Right ventricle myocardium superior (tissue), 1 donor: ENCODE data around the gene SCAPER. TPM values are rescaled to one million over a fixed set of nuclear protein-coding genes. Genes with fewer than 3 reads are reported as not detected.
"Not testable (repeated sequence)": the region's sequence is repeated elsewhere in the genome, so short reads cannot be mapped to it uniquely, and the experiment has no call there.

Experiments used
- ATAC-seq: fragments of 200-7000 bp; cut with Tn5 transposase; one replicate; pipeline ENCODE4 v1.9.1; 2020; ENCODE audit warnings: mild to moderate bottlenecking; ENCODE audit not compliant: poor library complexity
- DNase-seq: peaks from one replicate; pipeline ENCODE4 v3.0.0-alpha.2; 2020
- intact Hi-C: fragments of 100-400 bp; cut with DNase I; formaldehyde crosslinking; loops from one replicate; pipeline ENCODE4 v1.11.2; 2022
- total RNA-seq: library from RNA; stranded (reverse); fragmentation: NEBNext Ultra II Directional; extraction: Animal tissue kit (Norgen Biotek cat#: 25700); gene quantifications from one replicate; pipeline ENCODE4 v1.2.1, GENCODE V29; 2021
- donor health status: DM: no; HTN: yes; CAD: no; lungs with severe emphysema.

Gene SCAPER
- total RNA-seq, 1 donor from 2014 or later, result 47.8 TPM

DNA sequence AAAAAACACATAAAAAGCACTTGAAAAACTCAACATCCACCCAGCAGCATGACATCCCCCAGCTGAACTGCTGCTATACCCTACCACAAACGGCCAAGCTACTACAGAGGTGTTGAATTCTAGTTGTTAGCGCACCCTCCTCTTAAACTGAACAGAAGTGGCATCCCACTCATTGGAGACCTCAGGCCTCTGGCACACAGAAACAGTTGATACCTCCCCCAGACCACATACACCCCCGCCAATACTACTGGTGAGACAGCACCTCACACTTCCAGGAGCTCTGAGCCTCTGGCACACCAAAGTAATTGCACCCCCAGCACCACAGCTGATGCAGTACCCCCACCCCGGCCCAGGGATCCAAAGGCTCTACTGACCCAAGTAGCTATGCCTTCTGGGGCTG, 190.2 kb downstream of the SCAPER start:
- intact Hi-C loops, result no loop called here
- ATAC-seq (no peak), DNase-seq (no peak)

DNA sequence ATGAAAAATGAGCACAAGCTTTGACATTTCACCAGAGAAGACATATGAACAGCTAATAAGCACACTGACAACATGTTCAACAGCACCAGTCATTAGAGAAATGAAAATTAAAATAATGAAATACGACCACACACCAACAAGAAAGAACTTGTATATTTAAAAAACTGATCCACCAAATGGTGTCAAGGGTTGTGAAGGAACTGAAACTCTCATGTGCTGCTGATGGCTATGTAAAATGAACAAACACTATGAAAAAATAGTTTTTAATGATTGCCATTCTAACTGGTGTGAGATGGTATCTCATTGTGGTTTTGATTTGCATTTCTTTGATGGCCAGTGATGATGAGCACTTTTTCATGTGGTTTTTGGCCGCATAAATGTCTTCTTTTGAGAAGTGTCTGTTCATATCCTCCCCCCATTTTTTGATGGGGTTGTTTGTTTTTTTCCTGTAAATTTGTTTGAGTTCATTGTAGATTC, 193.8 kb downstream of the SCAPER start:
- intact Hi-C loops, result no loop called here
- ATAC-seq (no peak), DNase-seq (no peak)

DNA sequence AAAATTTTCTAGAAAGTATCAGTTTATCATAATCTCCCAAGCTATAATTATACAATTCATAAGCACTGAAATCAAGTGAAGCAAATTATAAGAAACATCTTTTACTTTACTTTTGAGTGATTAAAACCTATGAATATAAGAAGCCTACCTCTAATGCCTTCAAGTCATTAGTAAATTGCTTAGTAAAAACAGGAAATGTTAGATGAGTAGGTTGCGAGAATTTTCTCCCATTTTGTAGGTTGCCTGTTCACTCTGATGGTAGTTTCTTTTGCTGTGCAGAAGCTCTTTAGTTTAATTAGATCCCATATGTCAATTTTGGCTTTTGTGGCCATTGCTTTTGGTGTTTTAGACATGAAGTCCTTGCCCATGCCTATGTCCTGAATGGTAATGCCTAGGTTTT, 201.1 kb downstream of the SCAPER start:
- DNase-seq, ATAC-seq, intact Hi-C loops: not testable (repeated sequence)

DNA sequence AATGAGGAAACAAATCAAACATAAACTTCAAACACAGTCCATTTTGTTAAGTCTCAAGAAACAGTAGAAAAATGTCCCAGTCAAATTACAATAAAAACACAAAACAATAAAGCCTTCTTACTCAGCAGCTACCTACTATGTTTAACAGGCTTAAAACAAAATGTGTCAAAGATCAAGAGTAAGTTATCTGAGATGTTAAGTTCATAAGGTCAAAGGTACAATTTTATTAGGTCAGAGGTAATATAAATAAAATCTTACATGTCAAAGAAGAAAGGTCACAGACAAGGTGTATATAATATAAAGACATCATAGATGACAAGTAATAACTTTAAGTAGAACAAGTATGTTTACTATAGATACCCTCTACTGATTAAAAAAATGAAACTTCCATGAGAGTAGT, 208.3 kb downstream of the SCAPER start:
- intact Hi-C loops, result no loop called here
- ATAC-seq (no peak), DNase-seq (no peak)

DNA sequence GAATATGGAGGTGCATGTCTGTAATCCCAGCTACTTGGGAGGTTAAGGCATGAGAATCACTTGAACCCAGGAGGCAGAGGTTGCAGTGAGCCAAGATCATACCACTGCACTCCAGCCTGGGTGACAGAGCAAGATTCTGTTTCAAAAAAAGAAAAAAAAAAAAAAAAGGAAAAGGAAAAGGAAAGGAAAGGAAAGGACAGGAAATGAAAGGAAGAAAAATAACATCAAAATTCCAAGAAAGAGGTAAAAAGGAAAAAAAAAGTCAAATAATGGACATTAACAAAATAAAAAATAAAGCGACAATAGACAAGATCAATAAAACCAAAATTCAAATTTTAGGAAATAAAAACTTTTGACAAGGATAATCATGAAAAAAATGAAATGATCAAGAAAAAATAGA, 212.6 kb downstream of the SCAPER start:
- intact Hi-C loops, ATAC-seq, DNase-seq: not testable (repeated sequence)

DNA sequence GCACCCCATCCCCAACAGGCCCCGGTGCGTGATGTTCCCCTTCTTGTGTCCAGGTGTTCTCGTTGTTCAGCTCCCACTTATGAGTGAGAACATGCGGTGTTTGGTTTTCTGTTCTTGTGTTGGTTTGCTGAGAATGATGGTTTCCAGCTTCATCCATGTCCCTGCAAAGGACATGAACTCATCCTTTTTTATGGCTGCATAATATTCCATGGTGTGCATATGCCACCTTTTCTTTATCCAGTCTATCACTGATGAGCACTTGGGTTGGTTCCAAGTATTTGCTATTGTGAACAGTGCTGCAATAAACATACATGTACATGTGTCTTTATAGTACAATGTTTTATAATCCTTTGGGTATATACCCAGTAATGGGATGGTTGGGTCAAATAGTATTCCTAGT, 217.5 kb downstream of the SCAPER start:
- DNase-seq, intact Hi-C loops, ATAC-seq: not testable (repeated sequence)

DNA sequence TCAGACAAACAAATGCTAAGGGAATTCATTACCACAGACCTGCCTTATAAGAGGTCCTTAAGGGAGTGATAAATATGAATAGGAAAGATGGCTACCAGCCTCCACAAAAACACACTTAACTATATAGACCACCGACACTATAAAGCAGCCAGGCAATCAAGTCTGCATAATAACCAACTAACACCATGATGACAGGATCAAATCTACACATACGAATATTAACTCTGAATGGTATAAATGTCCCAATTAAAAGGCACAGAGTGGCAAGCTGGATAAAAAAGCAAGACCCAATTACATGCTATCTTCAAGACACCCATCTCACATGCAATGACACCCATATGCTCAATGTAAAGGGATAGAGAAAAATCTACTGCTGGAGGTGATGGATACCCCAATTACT, 221.1 kb downstream of the SCAPER start:
- ATAC-seq, result no peak
- intact Hi-C loops, result no loop called here

DNA sequence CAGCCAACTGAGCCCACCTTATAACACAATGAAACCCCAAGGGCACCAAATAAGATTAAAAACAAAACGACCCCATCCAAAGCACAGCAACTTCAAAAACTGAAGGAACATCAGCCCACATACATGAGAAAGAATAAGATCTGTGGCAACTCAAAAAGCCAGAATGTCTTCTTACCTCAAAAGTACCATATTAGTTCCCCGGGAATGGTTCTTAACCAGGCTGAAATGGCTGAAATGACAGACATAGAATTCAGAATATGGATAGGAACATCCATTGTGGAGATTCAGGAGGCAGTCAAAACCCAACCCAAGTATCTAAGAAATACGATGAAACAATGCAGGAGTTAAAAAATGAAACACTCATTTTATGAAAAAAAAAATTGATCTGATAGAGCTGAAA, 222.3 kb downstream of the SCAPER start:
- DNase-seq, result no peak
- no peak for ATAC-seq
- intact Hi-C loops, result no loop called here

More for the DNA sequence above, 221.1 kb downstream of the SCAPER start:
- DNase-seq, result no peak

DNA sequence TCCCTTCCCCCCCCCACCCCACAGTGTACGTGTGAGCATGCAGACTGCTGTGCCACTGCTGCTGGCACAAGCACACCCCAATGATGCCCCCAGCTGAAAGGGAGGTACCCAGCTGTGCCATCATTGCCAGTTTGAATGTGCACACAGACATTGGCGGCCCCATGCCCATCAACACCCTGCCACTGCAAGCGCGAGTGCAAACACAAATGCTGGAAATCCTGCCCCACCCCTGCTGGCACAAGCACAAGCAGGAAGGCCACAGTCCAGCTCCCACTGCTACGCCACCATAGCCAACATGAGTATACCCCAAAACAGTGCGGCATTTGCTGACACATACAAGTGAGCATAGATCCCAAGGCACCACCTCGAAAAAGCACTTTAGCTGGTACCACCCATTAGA, 222.9 kb downstream of the SCAPER start:
- DNase-seq (no peak), ATAC-seq (no peak)
- intact Hi-C loops, result no loop called here

DNA sequence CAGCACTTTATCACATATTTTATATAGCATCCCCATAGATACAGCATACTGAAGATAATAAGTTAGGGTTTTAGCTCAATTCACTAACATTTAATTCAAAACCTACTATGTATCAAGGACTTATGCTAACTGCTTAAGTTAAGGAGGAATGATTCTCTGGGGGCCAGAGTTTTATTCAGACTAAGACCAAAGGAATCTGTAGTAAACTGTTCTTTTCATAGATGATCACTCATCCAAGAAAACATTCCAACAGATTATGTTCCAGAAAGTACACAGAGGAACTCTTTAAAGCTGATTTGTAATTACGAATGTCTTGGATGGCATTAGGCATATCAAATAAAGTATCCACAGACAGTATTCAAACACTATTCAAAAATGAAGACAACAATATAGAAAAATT, 226.4 kb downstream of the SCAPER start:
- ATAC-seq (no peak), DNase-seq (no peak)
- intact Hi-C loops, result no loop called here

DNA sequence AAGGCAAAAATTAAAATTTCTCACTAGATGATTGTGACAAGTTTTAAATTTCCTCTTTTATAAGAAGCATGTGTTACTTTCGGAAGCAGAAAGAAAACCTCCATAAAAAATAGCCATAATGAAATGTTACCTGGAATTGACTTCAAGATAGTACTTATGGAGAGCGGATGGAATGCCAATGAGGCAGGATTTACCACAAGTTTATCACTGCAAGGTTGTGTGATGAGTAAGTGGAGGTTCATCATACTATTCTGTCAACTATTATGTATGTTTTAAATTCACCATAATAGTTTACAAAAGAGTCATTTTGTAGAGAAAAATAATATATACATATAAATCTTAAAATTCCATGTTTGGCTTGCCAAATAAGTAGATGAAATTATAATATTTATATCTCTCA, 230.3 kb downstream of the SCAPER start:
- intact Hi-C loops, result no loop called here
- DNase-seq (no peak), ATAC-seq (no peak)

DNA sequence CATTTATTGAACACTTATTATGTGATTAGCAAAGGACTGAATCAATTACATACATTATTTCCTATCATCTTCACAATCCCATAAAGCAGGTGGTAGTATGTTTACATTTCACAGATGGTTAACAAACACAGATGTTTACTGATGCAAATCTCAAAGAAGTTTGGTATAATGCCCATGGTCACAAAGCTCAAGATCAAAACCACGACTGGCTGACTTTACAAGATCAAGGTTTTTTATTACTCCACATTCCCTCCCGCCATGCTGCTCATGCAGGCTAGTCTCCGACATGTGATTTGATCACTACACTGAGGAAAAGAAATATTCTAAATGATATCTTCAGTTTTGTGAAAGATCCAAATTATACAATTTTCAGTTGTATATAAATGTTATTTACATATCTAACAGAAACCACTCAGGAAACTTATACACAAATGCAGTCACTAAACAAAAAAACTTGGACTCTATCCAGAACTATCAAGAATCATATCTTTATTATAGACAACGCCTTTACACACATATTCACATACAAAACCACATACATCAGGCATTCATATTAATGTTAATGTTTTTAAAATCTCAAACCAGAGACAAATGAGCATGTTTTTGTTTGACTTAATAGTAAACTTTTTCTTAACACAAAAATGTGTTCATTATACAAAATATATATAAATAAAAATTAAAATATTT, 235.5 kb downstream of the SCAPER start:
- DNase-seq (no peak), ATAC-seq (no peak)
- intact Hi-C loops, result no loop called here

DNA sequence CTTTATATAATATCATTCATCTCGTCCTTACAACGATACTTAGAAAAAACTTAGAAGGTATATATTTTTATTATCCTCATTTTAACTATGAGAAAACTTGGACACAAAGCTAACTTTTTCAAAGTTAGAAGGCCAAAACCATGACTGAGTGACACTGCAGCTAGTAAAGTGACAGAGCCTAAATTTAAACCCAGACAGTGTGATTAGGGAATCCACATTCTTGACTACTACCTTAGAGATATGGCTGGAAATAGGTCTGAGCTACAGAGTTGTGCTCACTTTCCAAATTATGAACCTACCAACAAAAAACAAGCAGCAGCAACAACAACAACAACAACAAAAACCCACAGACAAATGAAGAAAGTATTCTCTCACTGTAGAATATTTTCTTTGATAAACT, 236.2 kb downstream of the SCAPER start:
- DNase-seq (no peak), ATAC-seq (peak; percentile 49)
- intact Hi-C loops, result no loop called here

DNA sequence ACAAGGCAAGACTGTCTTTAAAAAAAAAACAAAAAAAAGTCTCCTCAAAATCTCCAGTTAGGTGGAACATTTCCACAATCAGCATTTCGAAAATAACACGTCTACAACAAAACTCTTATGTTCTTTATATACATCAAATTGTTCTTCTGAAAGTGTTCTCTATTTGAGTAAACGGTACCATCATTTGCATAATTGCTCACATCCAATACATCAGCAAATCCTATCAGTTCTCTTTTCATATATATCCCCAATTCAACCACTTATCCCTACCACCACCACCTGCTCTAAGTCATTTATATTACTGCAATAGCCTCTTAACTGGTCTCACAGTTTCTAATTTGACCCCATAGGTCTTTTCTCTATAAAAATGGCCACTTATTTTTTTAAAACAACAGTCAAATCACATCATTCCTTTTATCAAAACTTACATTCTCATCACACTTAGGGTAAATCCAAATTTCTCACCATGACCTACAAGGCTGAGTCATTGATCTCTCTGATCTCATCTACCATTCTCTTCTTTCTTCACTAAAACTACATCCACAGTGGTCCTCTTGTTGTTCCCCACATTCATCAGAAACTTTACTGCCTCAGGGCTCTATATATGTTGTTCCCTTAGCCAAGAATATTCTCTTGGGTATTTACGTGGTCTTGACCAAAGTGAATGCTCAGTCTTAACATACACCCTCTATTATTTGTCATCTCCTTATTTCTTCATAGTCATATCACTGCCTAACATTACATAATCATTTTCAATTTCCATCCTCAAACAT, 237.0 kb downstream of the SCAPER start:
- DNase-seq (no peak), ATAC-seq (no peak)
- intact Hi-C loops, result no loop called here

DNA sequence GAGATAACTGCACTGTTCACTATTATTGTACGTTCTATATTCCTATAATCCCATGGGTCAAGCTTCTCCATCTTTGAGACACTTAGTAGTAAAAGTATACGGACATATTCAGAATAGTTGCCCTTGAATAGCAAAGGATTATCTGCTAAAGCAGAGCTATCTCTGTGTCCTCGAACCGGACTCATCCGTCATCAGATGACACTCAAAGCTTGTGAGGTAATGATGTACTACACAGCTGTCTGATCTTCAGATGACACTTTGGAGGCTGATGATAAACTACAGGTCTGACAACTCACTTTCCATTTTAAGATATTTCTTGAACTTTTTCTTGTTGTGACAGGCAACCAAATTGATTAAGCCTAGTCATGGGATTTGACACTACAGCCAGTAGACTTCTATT, 240.2 kb downstream of the SCAPER start:
- DNase-seq (no peak), ATAC-seq (peak; percentile 72)
- intact Hi-C loops, result no loop called here

DNA sequence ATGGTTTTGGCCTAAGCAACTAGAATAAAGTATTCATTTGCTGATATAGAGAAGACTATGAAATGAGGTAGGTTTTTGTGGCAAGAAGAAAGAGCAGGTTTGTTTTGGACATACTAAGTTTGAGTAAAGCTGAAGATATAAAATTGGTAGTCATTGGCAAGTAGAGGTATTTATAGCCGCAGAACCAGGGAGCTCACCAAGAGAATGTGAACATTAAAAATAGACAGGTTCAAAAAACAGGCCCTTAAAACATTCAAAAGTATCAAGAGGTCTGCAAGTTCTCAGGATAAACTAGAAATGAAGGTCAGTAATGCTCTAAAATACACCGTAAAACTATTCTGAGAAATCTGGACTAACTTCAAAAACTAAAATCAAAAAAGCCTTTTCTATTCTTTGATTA, 240.7 kb downstream of the SCAPER start:
- intact Hi-C loops, result no loop called here
- ATAC-seq (peak; percentile 73), DNase-seq (no peak)

DNA sequence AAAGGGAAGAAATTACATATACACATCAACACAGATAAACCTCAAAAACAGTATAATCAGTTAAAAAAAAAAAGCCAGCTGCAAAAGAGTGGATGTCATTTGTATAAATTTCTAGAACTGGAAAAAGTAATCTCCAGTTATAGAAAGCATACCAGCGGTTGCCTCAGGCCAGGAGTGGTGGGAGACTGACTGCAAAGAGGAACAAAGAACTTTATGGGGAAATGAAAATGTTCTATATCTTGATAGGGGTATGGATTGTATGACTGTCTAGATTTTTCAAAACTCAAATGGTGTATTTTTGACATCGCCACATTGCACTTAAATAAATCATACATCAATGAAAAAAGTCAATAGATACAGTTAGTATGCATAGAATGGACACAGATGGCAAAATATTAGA, 241.6 kb downstream of the SCAPER start:
- intact Hi-C loops, result no loop called here
- DNase-seq (no peak), ATAC-seq (no peak)

DNA sequence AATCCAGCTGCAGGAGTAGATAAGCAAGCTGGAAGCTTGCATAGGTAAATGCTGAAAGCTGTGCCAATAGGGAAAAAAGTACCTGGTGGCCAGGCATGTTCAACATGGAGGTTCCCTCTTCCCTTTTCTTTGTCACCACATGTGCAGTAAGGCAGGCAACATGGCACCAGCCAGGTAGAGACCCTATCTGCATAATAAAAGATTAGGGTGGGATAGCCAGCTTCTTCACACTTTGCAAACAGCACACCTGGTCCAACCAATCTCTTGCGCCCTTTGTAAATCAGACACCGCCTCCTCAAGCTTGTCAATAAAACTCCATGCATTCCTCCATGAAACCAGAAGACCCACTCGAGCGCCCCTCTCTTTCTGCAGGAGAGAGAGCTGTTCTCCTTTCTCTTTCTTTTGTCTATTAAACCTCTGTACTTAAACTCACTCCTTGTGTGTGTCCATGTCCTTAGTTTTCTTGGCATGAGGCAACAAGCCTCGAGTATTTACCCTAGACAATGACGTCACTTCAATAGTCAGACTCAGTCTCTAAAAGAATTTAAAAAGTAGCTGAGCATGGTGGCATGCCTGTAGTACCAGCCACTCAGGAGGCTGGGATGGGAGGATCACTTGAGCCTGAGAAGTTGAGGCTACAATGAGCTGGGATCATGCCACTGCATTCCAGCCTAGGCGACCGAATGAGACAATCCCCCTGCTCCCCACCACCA, 256.3 kb downstream of the SCAPER start:
- DNase-seq (no peak), ATAC-seq (no peak)
- intact Hi-C loops, result no loop called here

DNA sequence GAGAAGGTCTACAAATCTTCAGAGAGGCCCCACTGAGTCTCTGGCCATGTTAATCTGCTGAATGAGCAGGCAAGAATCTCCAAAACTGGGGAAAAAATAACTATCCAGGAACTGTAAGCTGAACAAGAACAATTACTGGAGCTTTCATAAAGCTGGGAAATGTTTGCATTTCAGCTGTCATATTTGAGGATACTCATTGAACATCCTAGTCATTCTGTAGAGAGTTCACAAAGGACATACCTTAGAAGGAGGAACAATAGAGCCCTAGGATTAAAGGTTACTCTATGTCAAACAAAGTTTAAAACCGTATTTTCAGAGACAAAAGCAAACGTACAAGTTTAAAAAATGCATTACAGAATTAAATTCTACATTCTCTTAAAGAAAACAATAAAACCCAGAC, 257.5 kb downstream of the SCAPER start:
- DNase-seq (no peak), ATAC-seq (no peak)
- intact Hi-C loops, result no loop called here

DNA sequence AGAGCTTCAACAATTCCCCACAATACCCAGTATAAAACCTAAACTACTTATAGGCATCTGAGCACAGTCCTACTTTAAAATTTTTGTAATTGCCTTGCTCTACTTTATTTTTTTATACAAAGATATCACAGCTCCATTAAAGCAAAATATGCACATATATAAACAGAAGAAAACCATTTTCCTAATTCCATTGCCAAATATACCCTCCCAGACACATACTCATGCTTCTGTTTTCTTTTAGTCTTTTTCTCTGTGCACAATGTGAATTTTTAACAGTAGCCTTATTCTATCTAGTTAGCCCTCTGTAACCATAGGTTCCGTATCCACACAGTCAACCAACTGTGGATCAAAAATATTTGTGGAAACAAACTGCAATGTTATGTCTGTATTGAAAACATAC, 260.5 kb downstream of the SCAPER start:
- DNase-seq, result no peak
- intact Hi-C loops, result no loop called here
- ATAC-seq, result no peak
